HepG2 (cell line): Measurements from ENCODE around the gene ANKUB1. TPM values are rescaled to one million over a fixed set of nuclear protein-coding genes. Genes with fewer than 3 reads are reported as not detected.

Experiments
- ATAC-seq: fragments of 200-7000 bp; cut with Tn5 transposase; 3 replicates; pipeline ENCODE4 v1.9.1; 2020; ENCODE audit warnings: mild to moderate bottlenecking, moderate library complexity
- BruUV-seq: library from RNA; stranded (reverse); fragments of 400-500 nt; replicated peaks from 2 replicates; lab custom pipeline; 2021; lab: Mats Ljungman, UMichigan
- CTCF ChIA-PET: fragments of 300-600 bp; formaldehyde crosslinking; extraction: SDS; loops from one replicate; lab custom pipeline; 2021; ENCODE audit warnings: low total read pairs, inconsistent platforms, low intra/inter-chr PET ratio; lab: Yijun Ruan, JAX
- POLR2A ChIA-PET: fragments of 350-600 bp; sonication (Branson Sonifier 250); formaldehyde crosslinking; loops from one replicate; lab custom pipeline; 2020; ENCODE audit warnings: antibody characterized with exemption, inconsistent platforms; lab: Yijun Ruan, JAX
- DNase-seq: peaks from one replicate; pipeline ENCODE4 v3.0.0-alpha.2; 2015; ENCODE audit warnings: low spot score
- FAIRE-seq: peaks from 3 replicates; lab custom pipeline; 2011; peaks lifted over from hg19 to GRCh38; lab: Jason Lieb, UNC
- H2AFZ ChIP-seq: one replicate; pipeline ENCODE4 v1.6.1; 2011; ENCODE audit warnings: low read length, inconsistent platforms
- H3K27ac ChIP-seq: fragments of 300-600 bp; 3 replicates; pipeline ENCODE4 v1.8.0; 2011; ENCODE audit warnings: mixed run types, mild to moderate bottlenecking, mixed read lengths, low read length, inconsistent platforms; ENCODE audit not compliant: insufficient read depth; ENCODE audit errors: extremely low read length
- H3K27me3 ChIP-seq, 2 experiments: fragments of 200-600 bp in 1 of 2; 2 replicates in 1 of 2; 3 replicates in 1 of 2; pipeline versions ENCODE4 v1.6.0 to v1.8.0; 2011; ENCODE audit warnings: low read length in 2 of 2, mild to moderate bottlenecking in 2 of 2, moderate library complexity in 2 of 2, inconsistent platforms in 1 of 2; ENCODE audit not compliant: insufficient read depth in 2 of 2, control insufficient read depth in 1 of 2
- H3K36me3 ChIP-seq, 2 experiments: fragments of 200-600 bp in 1 of 2; replicated peaks in 1 of 2; 2 replicates in 1 of 2; 3 replicates in 1 of 2; pipeline versions ENCODE4 v1.5.1 to v1.8.0; 2011; ENCODE audit warnings: low read length in 2 of 2, inconsistent platforms in 1 of 2; ENCODE audit not compliant: insufficient read depth in 2 of 2, control insufficient read depth in 1 of 2
- H3K4me1 ChIP-seq: 2 replicates; pipeline ENCODE4 v1.5.1; 2012; ENCODE audit warnings: low read length, inconsistent platforms; ENCODE audit not compliant: insufficient read depth
- H3K4me2 ChIP-seq: 2 replicates; pipeline ENCODE4 v1.6.0; 2011; ENCODE audit warnings: low read depth, low read length, inconsistent platforms
- H3K4me3 ChIP-seq, 3 experiments: fragments of 200-600 bp in 1 of 3; sonication (generic), shearing (Covaris generic) in 1 of 3; replicated peaks in 1 of 3; 2 replicates each; pipeline ENCODE4 v1.5.1; 2011 to 2016; ENCODE audit warnings: low read length in 3 of 3, inconsistent platforms in 2 of 3, low read depth in 2 of 3, mild to moderate bottlenecking in 2 of 3, control low read depth in 1 of 3, mixed read lengths in 1 of 3; ENCODE audit not compliant: insufficient read depth in 1 of 3
- H3K79me2 ChIP-seq: one replicate; pipeline ENCODE4 v1.6.1; 2011; ENCODE audit warnings: low read length, inconsistent platforms; ENCODE audit not compliant: insufficient read depth
- H3K9ac ChIP-seq: 2 replicates; pipeline ENCODE4 v1.6.0; 2011; ENCODE audit warnings: mild to moderate bottlenecking, low read depth, low read length, inconsistent platforms; ENCODE audit not compliant: insufficient read depth
- H3K9me3 ChIP-seq: 2 replicates; pipeline ENCODE4 v1.5.1; 2012; ENCODE audit warnings: mild to moderate bottlenecking, low read length
- H4K20me1 ChIP-seq: 2 replicates; pipeline ENCODE4 v1.6.0; 2011; ENCODE audit warnings: inconsistent platforms, mild to moderate bottlenecking, low read length, moderate library complexity; ENCODE audit not compliant: insufficient read depth
- CC2D1A ChIP-seq: sonication (generic); formaldehyde crosslinking; IDR thresholded peaks from 2 replicates; pipeline ENCODE4 v1.8.1; 2023; ENCODE audit warnings: mild to moderate bottlenecking, missing genetic modification reagents
- RFX1 ChIP-seq: fragments of 450-650 bp; IDR thresholded peaks from 2 replicates; pipeline ENCODE4 v1.6.1; 2017
- SKI ChIP-seq: fragments of 450-650 bp; IDR thresholded peaks from one replicate; pipeline ENCODE4 v1.6.1; 2018; ENCODE audit warnings: mild to moderate bottlenecking; ENCODE audit not compliant: partially characterized antibody
- SMC3 ChIP-seq: IDR thresholded peaks from 2 replicates; pipeline ENCODE4 v1.6.1; 2011; ENCODE audit warnings: low read length, improper control_type of control experiment
- SRF ChIP-seq: IDR thresholded peaks from 2 replicates; pipeline ENCODE4 v1.6.1; 2011; ENCODE audit warnings: mild to moderate bottlenecking, low read depth, low read length, moderate library complexity
- STAG1 ChIP-seq: sonication (generic); formaldehyde crosslinking; IDR thresholded peaks from 2 replicates; pipeline ENCODE4 v1.4.0; 2020; ENCODE audit warnings: missing genetic modification reagents
- ZNF337 ChIP-seq: sonication (generic); formaldehyde crosslinking; IDR thresholded peaks from 2 replicates; pipeline ENCODE4 v1.5.1; 2020; ENCODE audit warnings: missing genetic modification reagents, low read depth, mild to moderate bottlenecking, borderline replicate concordance
- ZNF383 ChIP-seq: sonication (generic); formaldehyde crosslinking; IDR thresholded peaks from 2 replicates; pipeline ENCODE4 v1.4.0; 2020; ENCODE audit warnings: missing genetic modification reagents, mild to moderate bottlenecking, borderline replicate concordance
- ZNF713 ChIP-seq: sonication (generic); formaldehyde crosslinking; IDR thresholded peaks from 2 replicates; pipeline ENCODE4 v1.4.0; 2020; ENCODE audit warnings: mild to moderate bottlenecking, missing genetic modification reagents
- WGBS: methylation state at CpG from one replicate; pipeline ENCODE4 v1.1.6; 2017; ENCODE audit warnings: low lambda C conversion rate; 5-methylcytosine and 5-hydroxymethylcytosine counted together
- in situ Hi-C: cut with HindIII; loops from 2 replicates; pipeline ENCODE4 v1.10.0; 2017; ENCODE audit warnings: low pct_unique_long_range_greater_than_20kb; ENCODE audit not compliant: extremely low pct_ligation_motif_present
- intact Hi-C: fragments of 100-400 bp; cut with micrococcal nuclease; formaldehyde crosslinking; loops from one replicate; pipeline ENCODE4 v1.10.0; 2022; ENCODE audit not compliant: unreplicated experiment
- polyA plus RNA-seq, 8 experiments: library from polyadenylated mRNA; depleted of rRNA in 3 of 8; stranded (reverse) in 7 of 8; unstranded in 1 of 8; fragments of >200 nt; fragmentation: Illumina TruSeq in 4 of 8; extraction: Trizol in 4 of 8; gene quantifications; 2 replicates each; pipeline versions ENCODE4 v1.2.1 to v1.2.3, GENCODE V29; 2011 to 2016; ENCODE audit warnings: low read depth in 4 of 8, missing spikeins in 1 of 8, mixed read lengths in 1 of 8; ENCODE audit not compliant: insufficient read depth in 1 of 8
- total RNA-seq, 5 experiments: library from RNA; depleted of rRNA; stranded (reverse); fragments of >200 nt; fragmentation: Illumina TruSeq; extraction: Trizol; gene quantifications; 2 replicates each; pipeline ENCODE4 v1.2.3, GENCODE V29; 2016; ENCODE audit warnings: low read depth in 1 of 5
- TF ChIP-seq, protein P1 (sequence below): sonication (generic); formaldehyde crosslinking; IDR thresholded peaks from 2 replicates; pipeline ENCODE4 v1.5.0; 2020; ENCODE audit warnings: mild to moderate bottlenecking, missing genetic modification reagents, moderate library complexity
- TF ChIP-seq, protein P2 (sequence below): IDR thresholded peaks from 2 replicates; pipeline ENCODE4 v1.6.1; 2016; ENCODE audit warnings: control low read depth
- TF ChIP-seq, protein P3 (sequence below): sonication (generic); formaldehyde crosslinking; IDR thresholded peaks from 2 replicates; pipeline ENCODE4 v1.5.0; 2020; ENCODE audit warnings: missing genetic modification reagents
- TF ChIP-seq, protein P4 (sequence below): sonication (generic); formaldehyde crosslinking; IDR thresholded peaks from 2 replicates; pipeline ENCODE4 v1.4.0; 2020; ENCODE audit warnings: missing genetic modification reagents

Gene ANKUB1
- total and polyA plus RNA-seq, 2 of the 13 experiments (the other 11 are each of a cell fraction or from before 2014, with no cell fraction given) = not detected

DNA sequence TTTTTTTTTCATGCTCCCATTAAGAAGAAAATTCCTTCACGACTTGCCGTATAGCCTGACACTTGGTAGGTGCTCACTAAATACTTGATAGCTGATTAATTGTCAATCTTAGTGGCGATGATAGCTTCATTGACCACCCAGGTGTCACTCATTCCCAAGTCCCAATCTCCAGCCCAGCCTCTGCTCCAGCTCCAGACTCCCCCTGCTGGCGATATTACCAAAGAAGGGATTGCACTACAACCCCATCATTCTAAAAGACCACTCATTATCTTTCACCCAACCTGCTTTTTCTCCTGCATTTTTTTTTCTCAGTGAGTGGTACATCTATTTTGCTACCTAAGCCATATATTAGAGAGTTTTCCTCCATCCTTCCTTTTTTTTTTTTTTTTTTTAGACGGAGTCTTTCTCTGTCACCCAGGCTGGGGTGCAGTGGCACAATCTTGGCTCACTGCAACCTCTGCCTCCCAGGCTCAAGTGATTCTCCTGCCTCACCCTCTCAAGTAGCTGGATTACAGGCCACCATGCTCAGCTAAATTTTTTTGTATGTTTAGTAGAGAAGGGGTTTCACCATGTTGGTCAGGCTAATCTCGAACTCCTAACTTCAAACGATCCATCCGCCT, 20.6 kb downstream of the ANKUB1 start:
- WGBS = 43% methylated on average over 8 of the region's 8 CpGs
- Histone ChIP-seq H4K20me1 (no peaks in the 10 kb centered on the region), H3K79me2 (no peaks in the 10 kb centered on the region), H2AFZ (no peak overlapping the region), H3K4me3 (no peak overlapping the region), H3K27me3 (0 out of 5 replicates have a peak, but pooled peaks cover 0 to 9% of the 10 kb centered on the region in 2 experiments), H3K4me1 (no peaks in the 10 kb centered on the region), H3K9me3 (no peaks in the 10 kb centered on the region), H3K9ac (no peak overlapping the region), H3K27ac (no peak overlapping the region), H3K4me2 (no peak overlapping the region)
- FAIRE-seq = peak; percentile 57
- POLR2A ChIA-PET = interaction anchor here (0.7 kb wide), 1 partner anchor 259 kb away, joined by 3 read pairs; no protein-coding TSS in a partner anchor
- intact Hi-C loops = loop anchor here (1.0 to 5.0 kb wide), 2 partner anchors 259 to 277 kb away; no protein-coding TSS in a partner anchor
- in situ Hi-C loops = loop anchor here (5.0 kb wide), 1 partner anchor 259 kb away; no protein-coding TSS in a partner anchor
- BruUV-seq = no TSS peak
- TF ChIP-seq, protein P1, sequence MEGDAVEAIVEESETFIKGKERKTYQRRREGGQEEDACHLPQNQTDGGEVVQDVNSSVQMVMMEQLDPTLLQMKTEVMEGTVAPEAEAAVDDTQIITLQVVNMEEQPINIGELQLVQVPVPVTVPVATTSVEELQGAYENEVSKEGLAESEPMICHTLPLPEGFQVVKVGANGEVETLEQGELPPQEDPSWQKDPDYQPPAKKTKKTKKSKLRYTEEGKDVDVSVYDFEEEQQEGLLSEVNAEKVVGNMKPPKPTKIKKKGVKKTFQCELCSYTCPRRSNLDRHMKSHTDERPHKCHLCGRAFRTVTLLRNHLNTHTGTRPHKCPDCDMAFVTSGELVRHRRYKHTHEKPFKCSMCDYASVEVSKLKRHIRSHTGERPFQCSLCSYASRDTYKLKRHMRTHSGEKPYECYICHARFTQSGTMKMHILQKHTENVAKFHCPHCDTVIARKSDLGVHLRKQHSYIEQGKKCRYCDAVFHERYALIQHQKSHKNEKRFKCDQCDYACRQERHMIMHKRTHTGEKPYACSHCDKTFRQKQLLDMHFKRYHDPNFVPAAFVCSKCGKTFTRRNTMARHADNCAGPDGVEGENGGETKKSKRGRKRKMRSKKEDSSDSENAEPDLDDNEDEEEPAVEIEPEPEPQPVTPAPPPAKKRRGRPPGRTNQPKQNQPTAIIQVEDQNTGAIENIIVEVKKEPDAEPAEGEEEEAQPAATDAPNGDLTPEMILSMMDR (CRISPR knock-in tag) = peak; percentile 75
- TF ChIP-seq, protein P2, sequence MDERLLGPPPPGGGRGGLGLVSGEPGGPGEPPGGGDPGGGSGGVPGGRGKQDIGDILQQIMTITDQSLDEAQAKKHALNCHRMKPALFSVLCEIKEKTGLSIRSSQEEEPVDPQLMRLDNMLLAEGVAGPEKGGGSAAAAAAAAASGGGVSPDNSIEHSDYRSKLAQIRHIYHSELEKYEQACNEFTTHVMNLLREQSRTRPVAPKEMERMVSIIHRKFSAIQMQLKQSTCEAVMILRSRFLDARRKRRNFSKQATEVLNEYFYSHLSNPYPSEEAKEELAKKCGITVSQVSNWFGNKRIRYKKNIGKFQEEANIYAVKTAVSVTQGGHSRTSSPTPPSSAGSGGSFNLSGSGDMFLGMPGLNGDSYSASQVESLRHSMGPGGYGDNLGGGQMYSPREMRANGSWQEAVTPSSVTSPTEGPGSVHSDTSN (CRISPR knock-in tag) = 0 out of 2 replicates have a peak, but pooled peaks have one; percentile 39
- TF ChIP-seq, protein P3, sequence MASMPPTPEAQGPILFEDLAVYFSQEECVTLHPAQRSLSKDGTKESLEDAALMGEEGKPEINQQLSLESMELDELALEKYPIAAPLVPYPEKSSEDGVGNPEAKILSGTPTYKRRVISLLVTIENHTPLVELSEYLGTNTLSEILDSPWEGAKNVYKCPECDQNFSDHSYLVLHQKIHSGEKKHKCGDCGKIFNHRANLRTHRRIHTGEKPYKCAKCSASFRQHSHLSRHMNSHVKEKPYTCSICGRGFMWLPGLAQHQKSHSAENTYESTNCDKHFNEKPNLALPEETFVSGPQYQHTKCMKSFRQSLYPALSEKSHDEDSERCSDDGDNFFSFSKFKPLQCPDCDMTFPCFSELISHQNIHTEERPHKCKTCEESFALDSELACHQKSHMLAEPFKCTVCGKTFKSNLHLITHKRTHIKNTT = no peak
- TF ChIP-seq ZNF337 (CRISPR knock-in tag) (no peak), STAG1 (CRISPR knock-in tag) (peak; percentile 73), SMC3 (peak; percentile 74), ZNF383 (CRISPR knock-in tag) (no peak), SKI (no peak), CC2D1A (CRISPR knock-in tag) (no peak), SRF (peak; percentile 21; the same call in 1 of the 2 replicates), RFX1 (no peak), ZNF713 (CRISPR knock-in tag) (no peak)
- TF ChIP-seq, protein P4, sequence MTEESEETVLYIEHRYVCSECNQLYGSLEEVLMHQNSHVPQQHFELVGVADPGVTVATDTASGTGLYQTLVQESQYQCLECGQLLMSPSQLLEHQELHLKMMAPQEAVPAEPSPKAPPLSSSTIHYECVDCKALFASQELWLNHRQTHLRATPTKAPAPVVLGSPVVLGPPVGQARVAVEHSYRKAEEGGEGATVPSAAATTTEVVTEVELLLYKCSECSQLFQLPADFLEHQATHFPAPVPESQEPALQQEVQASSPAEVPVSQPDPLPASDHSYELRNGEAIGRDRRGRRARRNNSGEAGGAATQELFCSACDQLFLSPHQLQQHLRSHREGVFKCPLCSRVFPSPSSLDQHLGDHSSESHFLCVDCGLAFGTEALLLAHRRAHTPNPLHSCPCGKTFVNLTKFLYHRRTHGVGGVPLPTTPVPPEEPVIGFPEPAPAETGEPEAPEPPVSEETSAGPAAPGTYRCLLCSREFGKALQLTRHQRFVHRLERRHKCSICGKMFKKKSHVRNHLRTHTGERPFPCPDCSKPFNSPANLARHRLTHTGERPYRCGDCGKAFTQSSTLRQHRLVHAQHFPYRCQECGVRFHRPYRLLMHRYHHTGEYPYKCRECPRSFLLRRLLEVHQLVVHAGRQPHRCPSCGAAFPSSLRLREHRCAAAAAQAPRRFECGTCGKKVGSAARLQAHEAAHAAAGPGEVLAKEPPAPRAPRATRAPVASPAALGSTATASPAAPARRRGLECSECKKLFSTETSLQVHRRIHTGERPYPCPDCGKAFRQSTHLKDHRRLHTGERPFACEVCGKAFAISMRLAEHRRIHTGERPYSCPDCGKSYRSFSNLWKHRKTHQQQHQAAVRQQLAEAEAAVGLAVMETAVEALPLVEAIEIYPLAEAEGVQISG (CRISPR knock-in tag) = no peak
- TF ChIP-seq, all 625 proteins: peak for 5
- ATAC-seq (peak; percentile 91), DNase-seq (peak; percentile 25)
- no peaks in the 10 kb centered on the region for H3K36me3 ChIP-seq
- CTCF ChIA-PET = interaction anchor here (2.0 kb wide), 1 partner anchor 278 kb away, joined by 12 read pairs; no protein-coding TSS in a partner anchor
